Activated CD8-positive, alpha-beta memory T cell treated with anti-CD3 and anti-CD28 coated beads for 24 hours (primary cell): ENCODE data around the gene SLC6A3.

Source experiments
- DNase-seq: peaks from one replicate; pipeline ENCODE4 v3.0.0-alpha.2; 2020

The SLC6A3 gene

DNA sequence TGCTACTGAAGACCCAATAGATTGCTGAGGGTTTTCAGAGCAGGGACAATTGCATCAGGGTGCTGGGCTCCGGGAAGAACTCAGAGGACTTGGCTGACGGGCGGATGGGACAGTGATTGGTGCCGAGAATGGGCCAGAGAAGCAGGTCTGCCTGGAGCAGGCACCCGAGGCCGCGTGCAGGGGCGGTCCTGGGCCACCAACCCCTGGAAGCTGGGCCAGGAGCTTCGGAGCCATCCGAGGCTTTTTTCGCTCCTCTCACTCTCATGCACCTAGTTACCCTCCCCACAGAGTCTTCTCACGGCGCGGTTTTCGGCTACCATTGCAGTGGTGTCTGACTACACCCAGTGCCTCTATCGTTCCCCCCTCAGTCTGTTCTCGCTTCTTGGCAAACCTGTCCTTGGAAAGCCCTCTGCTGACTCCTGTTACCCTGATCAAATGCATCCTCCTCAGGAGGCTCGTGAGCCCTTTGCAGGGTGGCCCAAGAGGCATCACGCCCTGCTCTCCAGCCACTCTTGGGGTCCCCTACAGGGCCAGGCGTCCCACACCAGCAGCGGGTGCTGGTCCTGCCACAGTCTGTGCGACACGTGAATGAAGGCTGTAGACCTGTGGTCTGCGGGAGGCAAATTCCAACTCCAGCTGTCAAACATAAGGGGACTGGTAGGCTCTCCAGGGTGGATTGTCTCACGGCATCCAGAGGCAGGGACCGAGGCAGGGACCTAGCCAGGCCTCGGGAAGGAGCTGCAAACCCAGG lies 99.2 kb downstream of the SLC6A3 start:
- DNase-seq = no peak

DNA sequence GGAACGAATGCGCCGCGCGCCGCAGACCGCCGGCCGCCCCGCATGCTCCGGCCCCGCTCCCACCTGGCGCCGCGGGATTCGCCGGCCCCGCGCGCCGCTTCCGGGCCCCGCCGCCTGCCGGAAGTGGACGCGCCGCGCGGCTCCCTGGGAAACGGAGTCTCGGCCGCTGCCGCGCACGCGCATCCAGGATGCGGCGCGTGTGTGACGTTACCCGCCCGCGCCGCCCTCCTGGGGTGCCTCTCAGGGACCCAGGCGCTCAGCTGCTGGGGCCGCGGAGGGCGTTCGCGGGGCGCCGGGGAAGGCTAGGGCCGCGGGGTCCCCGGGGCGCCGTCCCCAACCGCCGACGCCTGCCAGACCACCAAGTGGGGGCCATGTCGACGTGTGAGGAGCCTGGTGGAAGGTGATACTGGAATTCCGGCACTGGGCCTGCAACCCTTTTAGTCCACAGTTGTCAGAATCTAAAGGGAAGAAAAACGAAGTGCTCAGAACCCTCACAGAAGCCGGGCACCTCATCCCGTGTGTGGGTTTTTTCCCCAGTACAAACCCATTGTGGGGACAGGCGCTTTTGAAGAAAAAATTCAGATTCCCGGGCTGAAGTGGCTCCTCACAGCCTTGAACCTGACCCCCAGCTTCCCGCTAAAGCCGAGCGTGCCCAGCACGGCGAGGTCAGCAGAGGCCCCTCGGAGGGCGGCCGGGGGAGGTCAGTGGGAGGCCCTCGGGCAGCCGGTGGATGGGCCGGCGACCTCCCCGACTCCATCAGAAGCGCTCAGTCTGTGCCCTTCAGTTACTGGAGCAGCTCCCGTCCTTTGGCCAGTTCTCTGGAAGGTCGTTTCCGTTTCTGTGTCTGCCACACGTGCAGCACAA lies 100.0 kb downstream of the SLC6A3 start, which contains the start of gene CLPTM1L:
CLPTM1L (minus strand) TSS at position 125 of the 864 bp plus-strand sequence. CDS start 258 bp downstream, outside the sequence.
- DNase-seq = peak; percentile 93

DNA sequence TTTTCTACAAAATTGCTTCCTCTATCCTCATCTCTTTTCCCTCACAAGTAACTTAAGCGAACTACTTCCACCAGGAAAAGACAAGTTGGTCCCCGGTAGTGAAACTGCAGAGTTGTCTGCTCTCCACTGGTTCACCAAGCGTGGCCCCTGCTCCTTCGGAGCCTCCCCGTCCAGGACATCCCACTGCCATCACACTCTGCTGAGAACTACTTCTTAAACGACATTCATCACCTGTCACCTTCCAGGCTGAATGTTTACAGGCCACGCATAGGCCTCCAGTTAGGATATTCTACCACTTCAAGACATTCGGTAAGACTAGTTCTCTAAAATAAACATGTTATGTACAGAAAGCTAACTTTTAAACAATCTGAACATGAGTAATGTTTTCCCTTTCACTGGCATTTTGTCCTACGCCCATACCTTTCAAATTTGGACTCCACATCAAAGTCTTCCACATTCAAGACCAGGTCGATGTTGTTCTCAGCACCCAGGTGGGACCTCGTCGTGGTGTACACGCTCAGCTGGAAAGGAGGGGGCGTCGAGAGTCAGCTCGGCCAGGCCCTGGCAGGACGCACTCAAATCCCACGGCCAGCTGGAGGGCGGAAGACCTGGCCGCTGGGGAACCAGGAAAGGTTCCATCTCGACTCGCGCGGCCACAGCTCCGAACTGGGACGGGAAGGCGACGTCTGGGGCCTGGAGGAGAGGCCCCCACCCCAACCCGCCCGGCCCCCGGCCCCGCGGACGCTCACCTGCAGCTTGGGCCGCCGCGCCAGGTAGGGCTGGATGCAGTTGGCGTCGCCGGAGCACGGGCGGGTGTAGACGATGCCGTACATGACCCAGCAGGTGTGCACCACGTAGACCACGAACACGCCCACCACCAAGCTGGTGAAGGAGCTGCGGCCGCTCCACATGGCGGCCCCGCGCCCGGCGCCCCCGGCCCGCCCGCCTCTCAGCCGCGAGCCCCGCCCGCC lies 101.0 kb downstream of the SLC6A3 start:
- DNase-seq = no peak

DNA sequence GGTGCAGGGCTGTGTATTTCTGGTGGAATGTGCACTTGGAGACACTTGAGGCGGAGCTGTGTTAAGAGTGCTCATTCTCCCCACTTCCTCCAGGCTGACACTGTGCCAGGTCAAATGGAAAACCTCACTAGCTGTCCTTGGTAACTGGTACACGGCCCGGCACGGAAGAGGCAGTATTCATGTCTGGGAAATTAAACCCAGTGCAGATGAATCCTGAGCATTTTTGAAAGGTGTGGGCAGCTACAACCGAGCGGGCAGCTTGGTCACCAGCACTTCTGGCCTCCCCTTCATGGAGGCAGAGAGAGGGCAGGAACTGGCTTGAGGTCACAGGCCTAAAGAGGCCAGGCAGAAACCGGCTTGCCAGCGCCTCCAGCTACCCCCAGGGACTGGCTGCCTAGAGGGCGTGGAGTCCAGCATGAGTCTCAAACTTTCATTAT lies 101.9 kb downstream of the SLC6A3 start:
- no peak for DNase-seq
